Activated naive CD4-positive, alpha-beta T cell treated with anti-CD3 and anti-CD28 coated beads, Interleukin-2, amount 50 U/mL, for 24 hours (primary cell): Measurements from ENCODE around the gene FAM111B.

Experiments
- H3K27ac Mint-ChIP-seq: one replicate; pipeline ENCODE4 v1.8.0; 2021; ENCODE audit warnings: mild to moderate bottlenecking, mixed read lengths
- H3K27me3 Mint-ChIP-seq: one replicate; pipeline ENCODE4 v1.8.0; 2021; ENCODE audit warnings: mixed read lengths
- H3K36me3 Mint-ChIP-seq: one replicate; pipeline ENCODE4 v1.8.0; 2021; ENCODE audit warnings: mixed read lengths
- H3K4me1 Mint-ChIP-seq: one replicate; pipeline ENCODE4 v1.8.0; 2021; ENCODE audit warnings: mixed read lengths
- H3K4me3 Mint-ChIP-seq: one replicate; pipeline ENCODE4 v1.8.0; 2021; ENCODE audit warnings: mild to moderate bottlenecking, mixed read lengths
- H3K9me3 Mint-ChIP-seq: one replicate; pipeline ENCODE4 v1.8.0; 2021; ENCODE audit warnings: mixed read lengths

FAM111B gene

GRCh38 chr11:59141673-59142460 lies 34.8 kb downstream of the FAM111B start:
- no peaks in the 10 kb centered on the region for H3K36me3 Mint-ChIP-seq
- H3K4me1 Mint-ChIP-seq: peaks cover 48% of the 10 kb centered on the region

DNA sequence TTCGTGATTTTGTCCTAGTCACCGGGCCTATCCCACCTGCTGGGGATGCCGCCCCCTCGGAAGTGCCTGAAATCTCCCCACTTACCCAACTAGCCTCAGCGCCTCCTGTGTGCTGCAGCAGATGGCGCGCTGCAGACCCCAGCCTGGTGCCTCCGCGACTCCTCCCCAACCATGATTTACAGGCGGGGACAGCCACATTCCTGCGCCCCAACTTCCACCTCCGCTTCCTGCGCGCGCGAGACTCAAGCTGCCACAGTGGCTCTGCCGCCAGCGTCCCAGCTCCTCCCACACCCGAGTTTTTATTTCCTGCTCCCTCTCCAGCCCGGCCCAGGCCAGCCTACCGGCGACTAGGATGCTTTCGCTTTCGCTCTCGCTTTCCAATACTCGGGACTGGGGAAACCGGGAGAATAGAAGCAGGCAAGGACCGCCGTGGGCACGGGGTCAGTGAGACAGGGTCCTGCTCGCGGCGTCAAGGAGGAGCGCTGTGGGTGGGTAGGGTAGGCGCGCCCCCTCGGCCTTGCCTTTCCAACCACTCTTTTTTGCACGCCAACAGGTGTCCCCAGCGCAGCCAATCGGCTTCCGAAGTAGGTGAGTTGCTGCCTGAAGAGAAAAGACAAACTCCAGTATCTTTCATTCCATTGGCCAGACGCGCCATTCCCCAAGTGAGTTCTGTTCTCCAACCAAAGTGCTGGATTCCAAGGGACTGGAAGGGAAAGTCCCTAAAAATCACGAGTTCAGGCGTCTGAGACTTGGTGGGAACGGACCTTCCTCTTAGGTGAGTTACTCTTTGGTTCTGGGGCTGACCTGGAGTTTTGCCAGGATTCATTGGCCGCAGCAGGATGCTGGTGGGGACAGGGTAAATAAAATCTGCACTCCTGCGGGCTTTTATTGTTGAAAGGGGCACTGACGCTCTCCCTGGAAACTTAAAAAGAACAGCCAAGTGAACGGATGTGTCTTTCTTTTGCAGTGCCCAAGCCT lies 35.8 kb downstream of the FAM111B start, which contains the start of gene FAM111A:
Gene FAM111A, plus strand, starts transcription at position 327 of the 978 bp plus-strand sequence. CDS start 6,017 bp downstream, outside the sequence.
- H3K27me3 Mint-ChIP-seq: no peaks in the 10 kb centered on the region
- peaks cover 1% of the 10 kb centered on the region for H3K36me3 Mint-ChIP-seq
- H3K4me3 Mint-ChIP-seq: peak within 1 kb of the TSS; percentile 96
- no peaks in the 10 kb centered on the region for H3K9me3 Mint-ChIP-seq
- peak within 1 kb of the TSS; percentile 92 for H3K27ac Mint-ChIP-seq
- peaks cover 48% of the 10 kb centered on the region for H3K4me1 Mint-ChIP-seq

More at GRCh38 chr11:59141673-59142460, 34.8 kb downstream of the FAM111B start:
- Mint-ChIP-seq H3K27me3 (no peaks in the 10 kb centered on the region), H3K27ac (peak overlapping the region; percentile 92), H3K9me3 (no peaks in the 10 kb centered on the region), H3K4me3 (peak overlapping the region; percentile 96)

DNA sequence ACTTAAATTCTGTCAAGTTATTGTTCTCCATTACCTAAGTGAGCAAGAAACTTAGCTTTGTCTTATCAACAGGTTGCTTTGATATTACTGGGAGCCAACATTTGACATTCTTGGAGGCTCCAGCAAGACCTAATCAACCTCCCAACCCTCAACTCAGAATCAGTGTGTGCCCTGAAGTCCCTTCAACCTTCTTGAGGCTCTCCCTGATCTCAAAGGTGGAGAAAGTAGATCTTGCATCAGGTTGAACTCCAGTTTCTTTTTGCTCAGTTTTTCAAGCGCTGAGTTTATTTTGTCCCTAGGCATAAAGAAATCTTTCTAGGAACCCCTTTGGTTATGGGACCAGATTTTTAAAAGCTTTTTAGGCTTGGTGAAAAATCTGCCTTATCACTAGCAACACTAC lies 37.1 kb downstream of the FAM111B start:
- H3K9me3 Mint-ChIP-seq: no peaks in the 10 kb centered on the region
- no peaks in the 10 kb centered on the region for H3K27me3 Mint-ChIP-seq
- H3K27ac Mint-ChIP-seq: peak overlapping the region; percentile 92
- peaks cover 2% of the 10 kb centered on the region for H3K36me3 Mint-ChIP-seq
- peak overlapping the region; percentile 96 for H3K4me3 Mint-ChIP-seq
- peaks cover 48% of the 10 kb centered on the region for H3K4me1 Mint-ChIP-seq

- no peaks in the 10 kb centered on the region for H3K27me3 Mint-ChIP-seq
- H3K4me1 Mint-ChIP-seq: peaks cover 48% of the 10 kb centered on the region
- H3K9me3 Mint-ChIP-seq: no peaks in the 10 kb centered on the region
- H3K4me3 Mint-ChIP-seq: peak overlapping the region; percentile 96
- peak overlapping the region; percentile 92 for H3K27ac Mint-ChIP-seq
- peaks cover 5% of the 10 kb centered on the region for H3K36me3 Mint-ChIP-seq
These were observed 37.7 kb downstream of the FAM111B start for GRCh38 chr11:59144579-59145345.

GRCh38 chr11:59145534-59145933 lies 38.5 kb downstream of the FAM111B start:
- Mint-ChIP-seq H3K9me3 (no peaks in the 10 kb centered on the region), H3K36me3 (peaks cover 5% of the 10 kb centered on the region), H3K27ac (no peak overlapping the region), H3K4me1 (peaks cover 48% of the 10 kb centered on the region), H3K4me3 (peak overlapping the region; percentile 96), H3K27me3 (no peaks in the 10 kb centered on the region)

- peak overlapping the region; percentile 85 for H3K27ac Mint-ChIP-seq
- peaks cover 6% of the 10 kb centered on the region for H3K36me3 Mint-ChIP-seq
- peaks cover 15% of the 10 kb centered on the region for H3K4me1 Mint-ChIP-seq
These were observed 44.7 kb downstream of the FAM111B start for GRCh38 chr11:59151761-59152160.

GRCh38 chr11:59152312-59152951 lies 45.4 kb downstream of the FAM111B start:
- Mint-ChIP-seq H3K27me3 (no peaks in the 10 kb centered on the region), H3K27ac (peak overlapping the region; percentile 85), H3K36me3 (peaks cover 6% of the 10 kb centered on the region), H3K4me1 (peaks cover 15% of the 10 kb centered on the region), H3K4me3 (peak overlapping the region; percentile 31), H3K9me3 (no peaks in the 10 kb centered on the region)

More at GRCh38 chr11:59151761-59152160, 44.7 kb downstream of the FAM111B start:
- no peaks in the 10 kb centered on the region for H3K9me3 Mint-ChIP-seq
- no peak overlapping the region for H3K4me3 Mint-ChIP-seq
- H3K27me3 Mint-ChIP-seq: no peaks in the 10 kb centered on the region

- Mint-ChIP-seq H3K9me3 (no peaks in the 10 kb centered on the region), H3K36me3 (peaks cover 1% of the 10 kb centered on the region), H3K27ac (no peak overlapping the region), H3K27me3 (no peaks in the 10 kb centered on the region), H3K4me1 (peaks cover 20% of the 10 kb centered on the region), H3K4me3 (no peak overlapping the region)
These were observed 47.6 kb downstream of the FAM111B start for GRCh38 chr11:59154610-59155009.

DNA sequence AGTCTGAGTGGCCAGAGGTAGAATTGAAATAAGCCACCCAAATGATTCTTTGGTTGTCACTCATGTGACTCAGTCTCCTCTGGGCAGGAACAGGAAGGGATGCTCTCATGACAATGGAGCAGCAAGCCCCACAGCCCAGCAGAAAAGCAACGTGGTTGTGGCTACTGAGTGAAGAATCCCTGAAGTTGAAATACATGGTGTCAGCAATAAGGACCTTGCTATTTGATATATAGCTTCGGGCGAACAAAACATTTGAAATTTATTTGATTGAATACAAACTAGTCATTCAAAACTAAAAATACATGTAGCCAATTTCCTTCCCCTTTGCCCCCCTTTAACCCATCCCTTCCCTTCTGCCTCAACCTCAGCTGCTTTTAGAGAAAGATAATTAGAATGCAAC lies 50.4 kb downstream of the FAM111B start:
- Mint-ChIP-seq H3K36me3 (peaks cover 1% of the 10 kb centered on the region), H3K27ac (no peak overlapping the region), H3K4me3 (no peak overlapping the region), H3K27me3 (peaks cover 8% of the 10 kb centered on the region), H3K9me3 (no peaks in the 10 kb centered on the region), H3K4me1 (peaks cover 10% of the 10 kb centered on the region)

DNA sequence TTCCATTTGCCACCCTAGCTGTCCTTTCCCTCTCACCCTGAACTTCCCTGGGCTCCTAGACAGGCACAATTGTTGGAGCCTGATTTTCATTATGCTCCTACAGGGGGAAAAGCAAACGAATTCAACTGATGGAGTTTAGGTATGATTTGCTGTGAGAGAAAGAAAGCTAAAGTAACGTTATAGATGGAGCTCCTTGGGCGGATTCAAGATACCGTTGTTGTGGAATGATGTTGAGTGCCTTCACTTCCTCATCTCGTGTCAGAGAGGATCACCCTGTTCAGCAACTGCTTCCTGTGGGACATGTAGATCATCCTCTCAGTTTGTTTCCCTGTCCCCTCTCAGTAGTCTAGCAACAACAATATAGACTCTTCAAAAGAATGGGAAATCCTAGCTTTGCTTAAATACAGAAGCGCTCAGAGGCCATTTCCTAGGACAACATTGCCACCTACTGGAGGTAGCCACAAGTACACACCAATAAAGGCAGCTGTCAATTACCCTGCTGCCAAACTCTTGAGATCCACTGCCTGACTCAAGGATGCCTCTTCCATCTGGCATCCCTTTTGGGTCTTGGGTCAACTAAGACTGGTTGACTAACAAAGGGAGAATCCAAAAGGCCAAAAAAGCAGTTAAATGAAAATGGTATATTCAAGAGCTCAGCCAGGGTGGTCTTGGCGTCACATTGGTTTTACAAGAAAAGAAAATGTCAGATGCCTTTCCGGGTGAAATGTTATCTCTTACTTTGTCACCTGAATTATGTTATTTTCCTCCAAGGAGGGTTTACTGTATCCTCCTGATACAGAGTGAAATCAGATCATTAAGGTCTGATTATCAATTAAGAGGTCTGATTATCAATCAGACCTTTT lies 51.4 kb downstream of the FAM111B start:
- Mint-ChIP-seq H3K4me1 (peaks cover 5% of the 10 kb centered on the region), H3K9me3 (no peaks in the 10 kb centered on the region), H3K27ac (peak overlapping the region; percentile 10), H3K4me3 (no peak overlapping the region), H3K36me3 (no peaks in the 10 kb centered on the region), H3K27me3 (peaks cover 8% of the 10 kb centered on the region)

DNA sequence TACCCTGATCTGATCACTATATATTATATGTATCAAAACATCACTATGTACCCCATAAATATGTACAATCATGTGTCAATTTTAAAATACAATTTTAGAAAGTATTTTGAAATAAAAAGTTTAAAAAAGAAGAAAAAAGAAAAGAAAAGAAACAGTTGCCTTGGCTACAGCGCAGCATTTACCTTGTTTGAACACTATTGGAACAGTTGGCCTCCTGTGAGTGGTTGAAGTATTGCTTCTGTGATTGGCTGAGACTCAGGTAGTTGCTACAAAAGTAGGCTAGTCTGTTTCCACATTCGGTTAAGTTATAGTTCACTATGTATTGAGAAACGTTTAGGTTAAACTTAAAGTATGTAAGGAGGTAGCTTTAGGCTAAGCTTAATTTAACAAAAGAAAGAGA lies 57.0 kb downstream of the FAM111B start:
- Mint-ChIP-seq H3K27me3 (peaks cover 14% of the 10 kb centered on the region), H3K4me1 (no peaks in the 10 kb centered on the region)

DNA sequence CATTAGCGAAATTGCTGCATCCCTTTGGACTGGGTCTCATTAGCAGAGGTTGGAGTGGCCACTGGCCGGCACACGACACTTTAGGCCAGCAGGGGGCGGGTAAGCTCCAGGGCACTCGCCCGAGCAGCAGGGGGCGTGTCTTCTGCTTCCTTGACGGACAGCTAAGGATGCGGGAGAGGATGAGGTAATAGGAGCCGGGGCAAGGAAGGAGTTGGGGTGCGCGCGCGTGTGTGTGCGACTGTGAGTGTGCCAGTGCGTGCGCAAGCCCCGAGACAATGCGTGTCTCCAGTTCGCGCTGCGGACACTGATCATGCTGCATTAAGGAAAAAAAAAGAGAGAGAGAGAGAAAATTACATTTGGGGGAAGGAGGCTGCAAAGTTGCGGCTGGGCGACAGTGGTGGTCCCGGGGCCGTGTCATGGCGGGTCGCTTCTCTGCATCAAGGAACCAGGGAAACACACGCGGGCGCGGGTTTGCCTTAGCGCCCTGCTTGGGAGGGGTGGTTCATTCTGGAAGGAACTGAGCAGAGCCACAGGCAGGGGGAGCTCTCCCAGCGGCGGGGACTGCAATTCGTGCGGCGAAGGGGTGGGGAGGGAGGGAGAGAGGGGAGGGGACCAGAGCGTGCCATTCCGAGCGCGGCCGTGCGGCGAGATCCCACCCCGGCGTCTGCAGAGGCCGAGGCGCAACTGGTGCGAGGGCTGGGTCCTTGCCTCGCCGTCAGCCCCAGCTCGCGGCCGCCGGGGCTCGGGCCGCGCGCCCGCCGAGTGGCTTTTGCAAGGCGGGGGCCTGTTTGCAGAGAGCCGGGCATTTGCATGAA lies 64.7 kb downstream of the FAM111B start, which contains the start of gene DTX4:
Gene DTX4, plus strand, starts transcription at position 625 of the 815 bp plus-strand sequence. CDS start 464 bp downstream, outside the sequence.
- H3K4me3 Mint-ChIP-seq: peak within 1 kb of the TSS; percentile 87
- H3K27ac Mint-ChIP-seq: no peak within 1 kb of the TSS
- H3K36me3 Mint-ChIP-seq: no peaks in the 10 kb centered on the region
- peaks cover 13% of the 10 kb centered on the region for H3K4me1 Mint-ChIP-seq
- H3K27me3 Mint-ChIP-seq: peaks cover 6% of the 10 kb centered on the region
- H3K9me3 Mint-ChIP-seq: no peaks in the 10 kb centered on the region

More for the DNA sequence above, 57.0 kb downstream of the FAM111B start:
- Mint-ChIP-seq H3K9me3 (no peaks in the 10 kb centered on the region), H3K27ac (no peak overlapping the region), H3K4me3 (no peak overlapping the region), H3K36me3 (no peaks in the 10 kb centered on the region)
